CD14-positive monocyte (primary cell): Measurements from ENCODE around the gene TECPR1. TPM values are rescaled to one million over a fixed set of nuclear protein-coding genes. Genes with fewer than 3 reads are reported as not detected.
A peak's percentile ranks its signal among the peaks of the same experiment; 100 is the strongest.

ENCODE experiments used
- DNase-seq, 3 donors: peaks; one replicate each; pipeline ENCODE4 v3.0.0-alpha.2; 2011 to 2022
- H2AFZ ChIP-seq: 2 replicates; pipeline ENCODE4 v1.6.0; 2012; ENCODE audit warnings: mild to moderate bottlenecking, low read depth, low read length, inconsistent platforms; ENCODE audit not compliant: insufficient read depth, poor library complexity, severe bottlenecking
- H3K27ac ChIP-seq, 2 donors: 1 replicate in 1 of 2; 2 replicates in 1 of 2; pipeline ENCODE4 v1.5.1; 2012 to 2013; ENCODE audit warnings: low read length in 2 of 2, control low read depth in 1 of 2, inconsistent platforms in 1 of 2, low read depth in 1 of 2, mild to moderate bottlenecking in 1 of 2
- H3K27me3 ChIP-seq, 2 donors: one replicate each; pipeline versions ENCODE4 v1.6.0 to v1.6.1; 2011 to 2013; ENCODE audit warnings: low read length in 2 of 2; ENCODE audit not compliant: control insufficient read depth in 2 of 2, insufficient read depth in 2 of 2
- H3K36me3 ChIP-seq, 2 donors: replicated peaks in 1 of 2; 1 replicate in 1 of 2; 2 replicates in 1 of 2; pipeline versions ENCODE4 v1.5.1 to v1.6.1; 2012 to 2013; ENCODE audit warnings: low read length in 2 of 2, control low read depth in 1 of 2, inconsistent platforms in 1 of 2, mild to moderate bottlenecking in 1 of 2; ENCODE audit not compliant: insufficient read depth in 2 of 2, control insufficient read depth in 1 of 2
- H3K4me1 ChIP-seq, 2 donors: 1 replicate in 1 of 2; 2 replicates in 1 of 2; pipeline versions ENCODE4 v1.5.1 to v1.6.1; 2012 to 2013; ENCODE audit warnings: low read length in 2 of 2, control low read depth in 1 of 2, inconsistent platforms in 1 of 2, mild to moderate bottlenecking in 1 of 2, moderate library complexity in 1 of 2; ENCODE audit not compliant: insufficient read depth in 2 of 2, control insufficient read depth in 1 of 2
- H3K4me2 ChIP-seq: replicated peaks from 2 replicates; pipeline ENCODE3; 2012; ENCODE audit warnings: low read length, moderate library complexity, mild to moderate bottlenecking; ENCODE audit not compliant: poor library complexity, severe bottlenecking; ENCODE audit errors: extremely low read depth
- H3K4me3 ChIP-seq, 3 experiments: fragments of 200-600 bp in 1 of 3; sonication (generic) in 1 of 3; replicated peaks in 1 of 3; 1 replicate in 2 of 3; 2 replicates in 1 of 3; pipeline ENCODE4 v1.5.1; 2011 to 2013; ENCODE audit warnings: low read length in 3 of 3, mild to moderate bottlenecking in 3 of 3, control low read depth in 2 of 3, low read depth in 2 of 3, inconsistent platforms in 1 of 3, moderate library complexity in 1 of 3
- H3K79me2 ChIP-seq: 2 replicates; pipeline ENCODE4 v1.6.0; 2012; ENCODE audit warnings: mild to moderate bottlenecking, control low read depth, inconsistent platforms, low read length, moderate library complexity; ENCODE audit not compliant: insufficient read depth
- H3K9ac ChIP-seq: 2 replicates; pipeline ENCODE4 v1.6.0; 2017; ENCODE audit warnings: low read length, mild to moderate bottlenecking; ENCODE audit not compliant: insufficient read depth, poor library complexity, severe bottlenecking
- H3K9me3 ChIP-seq, 2 donors: replicated peaks in 1 of 2; 1 replicate in 1 of 2; 2 replicates in 1 of 2; pipeline versions ENCODE4 v1.5.1 to v1.6.1; 2012 to 2013; ENCODE audit warnings: low read length in 2 of 2, control low read depth in 1 of 2; ENCODE audit not compliant: control insufficient read depth in 1 of 2, insufficient read depth in 1 of 2
- H4K20me1 ChIP-seq: 2 replicates; pipeline ENCODE4 v1.6.0; 2012; ENCODE audit warnings: mild to moderate bottlenecking, low read length, control low read depth, moderate library complexity; ENCODE audit not compliant: insufficient read depth
- H3K27ac Mint-ChIP-seq, 7 donors: one replicate each; pipeline ENCODE4 v1.8.0; 2020; ENCODE audit warnings: mild to moderate bottlenecking in 7 of 7, mixed read lengths in 7 of 7, moderate library complexity in 6 of 7, inconsistent platforms in 2 of 7
- H3K27me3 Mint-ChIP-seq, 3 donors: one replicate each; pipeline ENCODE4 v1.8.0; 2021 to 2022; ENCODE audit warnings: low read depth in 3 of 3, mild to moderate bottlenecking in 3 of 3, mixed read lengths in 3 of 3, moderate library complexity in 3 of 3, inconsistent platforms in 1 of 3
- H3K36me3 Mint-ChIP-seq, 2 donors: one replicate each; pipeline ENCODE4 v1.8.0; 2020; ENCODE audit warnings: mixed read lengths in 2 of 2, inconsistent platforms in 1 of 2, mild to moderate bottlenecking in 1 of 2
- H3K4me1 Mint-ChIP-seq: one replicate; pipeline ENCODE4 v1.8.0; 2020; ENCODE audit warnings: mild to moderate bottlenecking, mixed read lengths
- H3K4me3 Mint-ChIP-seq, 2 donors: one replicate each; pipeline ENCODE4 v1.8.0; 2020; ENCODE audit warnings: mild to moderate bottlenecking in 2 of 2, mixed read lengths in 2 of 2, moderate library complexity in 1 of 2
- H3K9me3 Mint-ChIP-seq, 7 donors: one replicate each; pipeline ENCODE4 v1.8.0; 2020 to 2022; ENCODE audit warnings: mixed read lengths in 7 of 7, mild to moderate bottlenecking in 6 of 7, moderate library complexity in 6 of 7, inconsistent platforms in 2 of 7
- whole genome bisulfite sequencing: methylation state at CpG from one replicate; pipeline ENCODE4 v1.1.5; 2013; ENCODE audit warnings: missing lambda C conversion rate; ENCODE audit not compliant: insufficient coverage; 5-methylcytosine and 5-hydroxymethylcytosine counted together
- intact Hi-C, 2 donors: fragments of 100-400 bp; cut with micrococcal nuclease; formaldehyde crosslinking; loops; one replicate each; pipeline versions ENCODE4 v1.15.0 to v1.15.1; 2023
- polyA plus RNA-seq, 3 donors: library from polyadenylated mRNA; depleted of rRNA in 1 of 3; unstranded in 2 of 3; stranded (reverse) in 1 of 3; fragments of 300-500 nt in 2 of 3; fragments of >200 nt in 1 of 3; fragmentation: Illumina TruSeq in 2 of 3; gene quantifications; 1 replicate in 2 of 3; 2 replicates in 1 of 3; pipeline ENCODE4 v1.2.3, GENCODE V29; 2012 to 2021
- TF ChIP-seq, protein P1 (sequence below): fragments of 200-600 bp; IDR thresholded peaks from one replicate; pipeline ENCODE4 v1.8.0; 2022; ENCODE audit warnings: antibody characterized with exemption, mild to moderate bottlenecking

Gene TECPR1
- polyA plus RNA-seq, 3 donors = 5.7 to 20.0 (median 10.2) TPM

DNA sequence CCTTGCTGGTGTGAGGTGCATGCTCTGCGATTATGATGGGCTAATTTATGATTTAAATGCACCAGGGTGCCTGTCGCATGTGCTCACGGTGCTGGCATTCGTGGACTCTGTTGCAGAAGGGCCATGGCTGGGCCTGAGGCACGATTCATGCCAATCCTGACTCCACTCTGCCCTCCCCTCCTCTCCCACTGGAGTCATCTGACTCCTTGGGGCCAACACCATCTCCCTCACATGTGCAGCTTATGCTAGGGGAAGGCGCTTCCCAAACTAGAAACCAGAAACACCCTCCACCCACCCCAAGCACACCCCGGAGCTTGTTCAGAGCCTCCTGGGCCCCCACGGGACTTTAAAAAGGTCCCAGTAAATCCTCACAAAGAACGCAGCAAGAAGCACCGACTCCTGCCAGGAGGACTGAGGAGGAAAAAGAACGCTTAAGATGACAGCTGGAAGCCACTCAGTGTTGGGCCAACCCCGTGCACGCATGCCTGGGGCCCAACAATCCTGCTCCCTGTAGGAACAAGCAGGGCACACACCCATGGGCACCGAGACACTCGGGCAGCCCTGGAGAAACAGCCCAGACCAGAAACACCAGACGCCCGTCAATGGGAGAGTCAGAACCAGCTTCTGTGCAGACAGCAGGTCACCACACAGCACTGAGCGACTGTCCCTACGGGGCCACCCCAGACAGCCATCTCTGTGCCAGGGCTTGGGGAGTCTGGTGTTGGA lies 43.6 kb upstream of the TECPR1 start:
- peaks cover 52 to 71% of the 10 kb centered on the region in 2 donors for H3K36me3 ChIP-seq
- H3K79me2 ChIP-seq = peaks cover 39% of the 10 kb centered on the region
- Mint-ChIP-seq H3K27ac (peak overlapping the region in 5 of 7 donors; percentile 10 to 85 (median 65)), H3K4me1 (peaks cover 2% of the 10 kb centered on the region), H3K9me3 (no peaks in the 10 kb centered on the region), H3K36me3 (peaks cover 42 to 62% of the 10 kb centered on the region in 2 donors), H3K27me3 (peaks cover 0 to 3% (median 0%) of the 10 kb centered on the region in 3 donors), H3K4me3 (no peak overlapping the region)
- H3K4me2 ChIP-seq = no peak overlapping the region
- H3K9ac ChIP-seq = no peak overlapping the region
- no peak overlapping the region for H3K4me3 ChIP-seq
- WGBS = 96% methylated on average over 19 of the region's 19 CpGs
- peak overlapping the region in 1 of 2 donors; percentile 14 for H3K27ac ChIP-seq
- H3K9me3 ChIP-seq = no peaks in the 10 kb centered on the region
- no peaks in the 10 kb centered on the region for H3K4me1 ChIP-seq
- TF ChIP-seq, protein P1, sequence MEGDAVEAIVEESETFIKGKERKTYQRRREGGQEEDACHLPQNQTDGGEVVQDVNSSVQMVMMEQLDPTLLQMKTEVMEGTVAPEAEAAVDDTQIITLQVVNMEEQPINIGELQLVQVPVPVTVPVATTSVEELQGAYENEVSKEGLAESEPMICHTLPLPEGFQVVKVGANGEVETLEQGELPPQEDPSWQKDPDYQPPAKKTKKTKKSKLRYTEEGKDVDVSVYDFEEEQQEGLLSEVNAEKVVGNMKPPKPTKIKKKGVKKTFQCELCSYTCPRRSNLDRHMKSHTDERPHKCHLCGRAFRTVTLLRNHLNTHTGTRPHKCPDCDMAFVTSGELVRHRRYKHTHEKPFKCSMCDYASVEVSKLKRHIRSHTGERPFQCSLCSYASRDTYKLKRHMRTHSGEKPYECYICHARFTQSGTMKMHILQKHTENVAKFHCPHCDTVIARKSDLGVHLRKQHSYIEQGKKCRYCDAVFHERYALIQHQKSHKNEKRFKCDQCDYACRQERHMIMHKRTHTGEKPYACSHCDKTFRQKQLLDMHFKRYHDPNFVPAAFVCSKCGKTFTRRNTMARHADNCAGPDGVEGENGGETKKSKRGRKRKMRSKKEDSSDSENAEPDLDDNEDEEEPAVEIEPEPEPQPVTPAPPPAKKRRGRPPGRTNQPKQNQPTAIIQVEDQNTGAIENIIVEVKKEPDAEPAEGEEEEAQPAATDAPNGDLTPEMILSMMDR = no peak
- DNase-seq = no peak
- intact Hi-C loops = no loop called here
- H4K20me1 ChIP-seq = peaks cover 96% of the 10 kb centered on the region
- H2AFZ ChIP-seq = no peak overlapping the region
- H3K27me3 ChIP-seq = no peaks in the 10 kb centered on the region

DNA sequence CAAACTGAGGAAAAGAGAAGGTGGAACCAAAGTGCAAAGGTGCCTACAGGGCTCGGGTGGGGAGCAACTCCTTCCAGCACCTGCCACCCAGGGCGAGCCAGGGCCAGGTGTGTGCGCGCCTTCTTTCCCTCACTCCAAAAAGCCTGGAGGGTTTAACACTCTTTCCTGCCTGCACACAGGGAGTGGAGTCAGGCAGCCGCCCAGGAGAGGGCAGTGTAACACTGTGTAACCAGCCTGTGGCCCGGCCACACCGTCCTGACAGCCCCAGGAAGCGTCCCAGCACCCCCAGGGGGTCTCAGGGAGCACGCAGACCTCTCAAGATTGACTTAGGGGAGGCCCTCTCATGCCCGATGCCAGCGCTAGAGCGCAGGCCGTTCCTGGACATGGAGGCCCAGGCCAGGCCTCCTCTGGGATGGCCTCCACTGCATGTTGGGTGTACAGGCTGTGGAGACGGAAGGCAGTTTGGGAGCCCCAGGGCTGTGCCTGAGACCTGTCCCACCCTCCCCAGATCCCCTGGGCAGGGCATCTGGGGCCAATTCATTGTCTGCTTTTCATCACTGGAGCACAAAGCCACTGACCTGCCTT lies 42.9 kb upstream of the TECPR1 start:
- Histone ChIP-seq H3K79me2 (peaks cover 46% of the 10 kb centered on the region), H4K20me1 (peaks cover 96% of the 10 kb centered on the region), H3K4me3 (no peak overlapping the region), H3K9me3 (no peaks in the 10 kb centered on the region), H3K27me3 (no peaks in the 10 kb centered on the region), H3K27ac (peak overlapping the region in 1 of 2 donors; percentile 14), H3K4me2 (no peak overlapping the region), H3K4me1 (no peaks in the 10 kb centered on the region), H3K36me3 (peaks cover 52 to 70% of the 10 kb centered on the region in 2 donors), H3K9ac (no peak overlapping the region), H2AFZ (no peak overlapping the region)
- Mint-ChIP-seq H3K27me3 (peaks cover 0 to 3% (median 0%) of the 10 kb centered on the region in 3 donors), H3K4me1 (peaks cover 3% of the 10 kb centered on the region), H3K27ac (peak overlapping the region in 6 of 7 donors; percentile 2 to 77 (median 41)), H3K4me3 (no peak overlapping the region), H3K9me3 (no peaks in the 10 kb centered on the region), H3K36me3 (peaks cover 43 to 68% of the 10 kb centered on the region in 2 donors)
- WGBS = 71% methylated on average over 13 of the region's 14 CpGs
- TF ChIP-seq, protein P1 = peak; percentile 52
- no peak for DNase-seq
- intact Hi-C loops = no loop called here
